NCI-H774 (cell line): ENCODE measurements around the gene AK5.

Source experiments
- DNase-seq: peaks from one replicate; lab custom pipeline; 2025; lab: John Stamatoyannopoulos, UW

Gene AK5

GRCh38 chr1:77350012-77350770 is 68.4 kb downstream of the AK5 start:
- no peak for DNase-seq

- DNase-seq, result no peak
These were observed 72.7 kb downstream of the AK5 start for GRCh38 chr1:77354536-77354935.

GRCh38 chr1:77355010-77355409 is 73.2 kb downstream of the AK5 start:
- DNase-seq, result no peak

GRCh38 chr1:77356136-77356535 is 74.3 kb downstream of the AK5 start:
- DNase-seq, result no peak

GRCh38 chr1:77360256-77360655 is 78.4 kb downstream of the AK5 start:
- DNase-seq, result no peak

GRCh38 chr1:77361621-77362020 is 79.8 kb downstream of the AK5 start:
- no peak for DNase-seq

GRCh38 chr1:77370161-77370560 is 88.3 kb downstream of the AK5 start:
- no peak for DNase-seq

GRCh38 chr1:77370583-77371306 is 88.9 kb downstream of the AK5 start:
- no peak for DNase-seq

GRCh38 chr1:77371396-77371795 is 89.6 kb downstream of the AK5 start:
- no peak for DNase-seq

- DNase-seq, result no peak
These were observed 91.9 kb downstream of the AK5 start for GRCh38 chr1:77373702-77374101.

- no peak for DNase-seq
These were observed 93.7 kb downstream of the AK5 start for GRCh38 chr1:77375541-77375940.

- DNase-seq, result no peak
These were observed 94.2 kb downstream of the AK5 start for GRCh38 chr1:77375990-77376389.

- peak; percentile 16 for DNase-seq
These were observed 97.1 kb downstream of the AK5 start for GRCh38 chr1:77378723-77379535.

GRCh38 chr1:77382366-77382765 is 100.5 kb downstream of the AK5 start:
- DNase-seq, result no peak

GRCh38 chr1:77383236-77383635 is 101.4 kb downstream of the AK5 start:
- DNase-seq, result no peak

- no peak for DNase-seq
These were observed 103.7 kb downstream of the AK5 start for GRCh38 chr1:77385551-77385950.

- DNase-seq, result no peak
These were observed 104.5 kb downstream of the AK5 start for GRCh38 chr1:77386276-77386675.

GRCh38 chr1:77387553-77387952 is 105.7 kb downstream of the AK5 start:
- DNase-seq, result no peak

GRCh38 chr1:77388661-77389060 is 106.8 kb downstream of the AK5 start:
- no peak for DNase-seq

GRCh38 chr1:77392486-77392885 is 110.7 kb downstream of the AK5 start:
- DNase-seq, result no peak

GRCh38 chr1:77394166-77394565 is 112.3 kb downstream of the AK5 start:
- DNase-seq, result no peak

- DNase-seq, result no peak
These were observed 113.2 kb downstream of the AK5 start for GRCh38 chr1:77395051-77395450.

GRCh38 chr1:77398152-77398551 is 116.3 kb downstream of the AK5 start:
- no peak for DNase-seq
